ENCODE data around the gene KLHDC3.

KLHDC3 gene, protein sequence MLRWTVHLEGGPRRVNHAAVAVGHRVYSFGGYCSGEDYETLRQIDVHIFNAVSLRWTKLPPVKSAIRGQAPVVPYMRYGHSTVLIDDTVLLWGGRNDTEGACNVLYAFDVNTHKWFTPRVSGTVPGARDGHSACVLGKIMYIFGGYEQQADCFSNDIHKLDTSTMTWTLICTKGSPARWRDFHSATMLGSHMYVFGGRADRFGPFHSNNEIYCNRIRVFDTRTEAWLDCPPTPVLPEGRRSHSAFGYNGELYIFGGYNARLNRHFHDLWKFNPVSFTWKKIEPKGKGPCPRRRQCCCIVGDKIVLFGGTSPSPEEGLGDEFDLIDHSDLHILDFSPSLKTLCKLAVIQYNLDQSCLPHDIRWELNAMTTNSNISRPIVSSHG

GRCh38 chr6:43013843-43014433 lies at the start of gene KLHDC3, which contains the start of gene MEA1:
Gene KLHDC3, plus strand, starts transcription at chr6:43014249. Its CDS starts 2,944 bp downstream, at chr6:43017193.
Gene MEA1, minus strand, starts transcription at chr6:43013946. Its CDS starts 133 bp downstream, at chr6:43013813.
- TF ChIP-seq, protein P1, sequence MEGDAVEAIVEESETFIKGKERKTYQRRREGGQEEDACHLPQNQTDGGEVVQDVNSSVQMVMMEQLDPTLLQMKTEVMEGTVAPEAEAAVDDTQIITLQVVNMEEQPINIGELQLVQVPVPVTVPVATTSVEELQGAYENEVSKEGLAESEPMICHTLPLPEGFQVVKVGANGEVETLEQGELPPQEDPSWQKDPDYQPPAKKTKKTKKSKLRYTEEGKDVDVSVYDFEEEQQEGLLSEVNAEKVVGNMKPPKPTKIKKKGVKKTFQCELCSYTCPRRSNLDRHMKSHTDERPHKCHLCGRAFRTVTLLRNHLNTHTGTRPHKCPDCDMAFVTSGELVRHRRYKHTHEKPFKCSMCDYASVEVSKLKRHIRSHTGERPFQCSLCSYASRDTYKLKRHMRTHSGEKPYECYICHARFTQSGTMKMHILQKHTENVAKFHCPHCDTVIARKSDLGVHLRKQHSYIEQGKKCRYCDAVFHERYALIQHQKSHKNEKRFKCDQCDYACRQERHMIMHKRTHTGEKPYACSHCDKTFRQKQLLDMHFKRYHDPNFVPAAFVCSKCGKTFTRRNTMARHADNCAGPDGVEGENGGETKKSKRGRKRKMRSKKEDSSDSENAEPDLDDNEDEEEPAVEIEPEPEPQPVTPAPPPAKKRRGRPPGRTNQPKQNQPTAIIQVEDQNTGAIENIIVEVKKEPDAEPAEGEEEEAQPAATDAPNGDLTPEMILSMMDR (IDR thresholded peaks at IDR 0.05; ENCODE audit: borderline replicate concordance, insufficient read depth, low read depth, low read length), result no peak
- peak within 1 kb of the TSS; percentile 65 for H3K4me3 ChIP-seq (ENCODE audit: low read depth, low read length)

GRCh38 chr6:42966571-42966970 lies 47.5 kb upstream of the KLHDC3 start:
- TF ChIP-seq, protein P1 (IDR thresholded peaks at IDR 0.05; ENCODE audit: borderline replicate concordance, insufficient read depth, low read depth, low read length), result no peak
- H3K4me3 ChIP-seq (ENCODE audit: low read depth, low read length), result no peak overlapping the region

DNA sequence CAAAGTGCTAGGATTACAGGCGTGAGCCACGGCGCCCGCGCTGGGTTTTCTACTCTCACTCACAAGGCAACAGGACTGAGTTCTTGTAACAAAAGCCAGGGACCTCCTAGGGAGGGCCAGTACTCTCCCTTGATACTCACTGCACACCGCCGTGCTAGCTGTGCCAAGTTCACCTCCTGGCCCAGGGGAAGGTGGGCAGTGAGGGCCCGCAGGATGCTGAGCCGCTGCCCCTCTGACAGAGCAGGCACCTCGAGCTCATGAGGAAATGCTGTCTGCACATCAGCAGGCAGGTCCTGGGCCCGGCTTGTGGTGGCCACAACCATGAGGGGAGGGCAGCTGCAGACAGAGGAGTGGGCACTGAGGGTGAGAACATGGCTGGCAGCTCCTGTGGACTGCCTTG lies 46.8 kb upstream of the KLHDC3 start:
- H3K4me3 ChIP-seq (ENCODE audit: low read depth, low read length), result no peak overlapping the region
- TF ChIP-seq, protein P1 (IDR thresholded peaks at IDR 0.05; ENCODE audit: borderline replicate concordance, insufficient read depth, low read depth, low read length), result no peak

- H3K4me3 ChIP-seq (ENCODE audit: low read depth, low read length), result no peak overlapping the region
- TF ChIP-seq, protein P1 (IDR thresholded peaks at IDR 0.05; ENCODE audit: borderline replicate concordance, insufficient read depth, low read depth, low read length), result no peak
Measured at GRCh38 chr6:42968126-42968701, 45.8 kb upstream of the KLHDC3 start.

DNA sequence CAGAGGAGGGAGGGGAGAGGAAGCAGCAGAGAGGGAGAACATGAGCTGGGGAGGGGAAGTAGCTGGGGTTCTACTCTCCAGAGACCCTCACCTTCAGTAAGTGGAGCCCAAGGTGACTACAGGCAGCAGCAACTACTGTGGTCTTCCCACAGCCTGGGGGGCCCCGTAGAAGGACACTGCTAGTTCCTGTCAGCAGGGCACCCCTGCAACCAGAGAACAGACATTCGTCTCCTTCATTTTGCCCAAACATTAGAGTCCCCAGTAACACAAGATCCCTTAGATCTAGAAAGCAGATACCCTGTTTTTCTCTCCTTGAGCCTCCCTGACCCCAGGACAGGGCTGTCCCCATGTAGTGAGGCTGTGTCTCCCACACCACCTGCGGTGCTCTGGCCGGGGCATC lies 45.3 kb upstream of the KLHDC3 start:
- TF ChIP-seq, protein P1 (IDR thresholded peaks at IDR 0.05; ENCODE audit: borderline replicate concordance, insufficient read depth, low read depth, low read length), result no peak
- no peak overlapping the region for H3K4me3 ChIP-seq (ENCODE audit: low read depth, low read length)

GRCh38 chr6:42969431-42969830 lies 44.6 kb upstream of the KLHDC3 start:
- TF ChIP-seq, protein P1 (IDR thresholded peaks at IDR 0.05; ENCODE audit: borderline replicate concordance, insufficient read depth, low read depth, low read length), result no peak

More at GRCh38 chr6:42969431-42969830, 44.6 kb upstream of the KLHDC3 start:
- no peak overlapping the region for H3K4me3 ChIP-seq (ENCODE audit: low read depth, low read length)
